GM06990 (cell line): ENCODE measurements around the gene WWTR1.

Experiments
- DNase-seq: peaks from one replicate; pipeline ENCODE4 v3.0.0-alpha.2; 2011; ENCODE audit not compliant: insufficient read length; ENCODE audit errors: extremely low read depth
- H3K27me3 ChIP-seq: replicated peaks from 2 replicates; pipeline ENCODE4 v1.6.0; 2011; ENCODE audit warnings: low read length; ENCODE audit not compliant: control insufficient read depth, insufficient read depth
- H3K36me3 ChIP-seq: 2 replicates; pipeline ENCODE4 v1.5.1; 2011; ENCODE audit warnings: low read length; ENCODE audit not compliant: control insufficient read depth, insufficient read depth
- H3K4me3 ChIP-seq: replicated peaks from 2 replicates; pipeline ENCODE4 v1.5.1; 2011; ENCODE audit warnings: low read depth, mild to moderate bottlenecking, control low read depth, low read length
- TF ChIP-seq, protein P1 (sequence below): IDR thresholded peaks from 2 replicates; pipeline ENCODE4 v1.5.1; 2011; ENCODE audit warnings: low read length, control low read depth, mild to moderate bottlenecking, inconsistent platforms; ENCODE audit not compliant: insufficient read depth, poor library complexity, severe bottlenecking

WWTR1 gene

DNA sequence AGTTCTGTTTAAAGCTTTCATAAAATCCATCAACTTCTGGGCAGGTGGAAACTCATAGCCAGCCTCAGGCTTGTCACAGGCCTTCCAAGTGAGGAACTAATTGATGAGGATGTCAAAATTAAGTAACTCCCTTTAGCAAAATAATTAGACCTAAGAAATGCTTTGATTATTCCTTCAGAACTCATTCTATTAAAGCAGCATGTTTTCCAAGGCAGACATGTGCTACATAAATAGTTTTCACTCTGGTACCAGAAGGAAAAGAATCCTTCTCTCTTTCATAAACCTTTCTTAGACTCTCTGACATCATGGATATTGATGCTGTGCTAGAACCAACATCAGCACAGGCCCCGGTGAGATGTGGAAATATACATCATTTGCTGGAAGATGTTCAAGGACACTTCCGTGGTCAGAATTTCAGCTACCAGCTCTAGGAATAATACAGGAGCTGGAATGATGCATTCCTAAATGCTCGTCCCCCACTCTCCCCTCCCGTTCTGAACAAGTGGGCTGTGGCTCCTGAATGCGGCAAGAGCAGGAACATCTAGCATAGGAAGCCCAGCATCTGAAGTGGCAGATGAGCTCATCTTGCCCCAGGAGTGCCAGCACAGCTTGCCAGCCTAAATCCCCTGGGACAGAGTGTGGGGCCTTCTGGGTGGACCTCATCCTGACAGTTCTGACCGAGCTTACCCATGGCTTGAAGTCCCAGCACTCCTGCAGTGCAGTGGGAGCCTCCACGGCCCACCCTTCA is 82.4 kb downstream of the WWTR1 start:
- Histone ChIP-seq H3K27me3 (no peaks in the 10 kb centered on the region), H3K4me3 (no peak overlapping the region), H3K36me3 (no peaks in the 10 kb centered on the region)
- TF ChIP-seq, protein P1, sequence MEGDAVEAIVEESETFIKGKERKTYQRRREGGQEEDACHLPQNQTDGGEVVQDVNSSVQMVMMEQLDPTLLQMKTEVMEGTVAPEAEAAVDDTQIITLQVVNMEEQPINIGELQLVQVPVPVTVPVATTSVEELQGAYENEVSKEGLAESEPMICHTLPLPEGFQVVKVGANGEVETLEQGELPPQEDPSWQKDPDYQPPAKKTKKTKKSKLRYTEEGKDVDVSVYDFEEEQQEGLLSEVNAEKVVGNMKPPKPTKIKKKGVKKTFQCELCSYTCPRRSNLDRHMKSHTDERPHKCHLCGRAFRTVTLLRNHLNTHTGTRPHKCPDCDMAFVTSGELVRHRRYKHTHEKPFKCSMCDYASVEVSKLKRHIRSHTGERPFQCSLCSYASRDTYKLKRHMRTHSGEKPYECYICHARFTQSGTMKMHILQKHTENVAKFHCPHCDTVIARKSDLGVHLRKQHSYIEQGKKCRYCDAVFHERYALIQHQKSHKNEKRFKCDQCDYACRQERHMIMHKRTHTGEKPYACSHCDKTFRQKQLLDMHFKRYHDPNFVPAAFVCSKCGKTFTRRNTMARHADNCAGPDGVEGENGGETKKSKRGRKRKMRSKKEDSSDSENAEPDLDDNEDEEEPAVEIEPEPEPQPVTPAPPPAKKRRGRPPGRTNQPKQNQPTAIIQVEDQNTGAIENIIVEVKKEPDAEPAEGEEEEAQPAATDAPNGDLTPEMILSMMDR: no peak
- DNase-seq: no peak

DNA sequence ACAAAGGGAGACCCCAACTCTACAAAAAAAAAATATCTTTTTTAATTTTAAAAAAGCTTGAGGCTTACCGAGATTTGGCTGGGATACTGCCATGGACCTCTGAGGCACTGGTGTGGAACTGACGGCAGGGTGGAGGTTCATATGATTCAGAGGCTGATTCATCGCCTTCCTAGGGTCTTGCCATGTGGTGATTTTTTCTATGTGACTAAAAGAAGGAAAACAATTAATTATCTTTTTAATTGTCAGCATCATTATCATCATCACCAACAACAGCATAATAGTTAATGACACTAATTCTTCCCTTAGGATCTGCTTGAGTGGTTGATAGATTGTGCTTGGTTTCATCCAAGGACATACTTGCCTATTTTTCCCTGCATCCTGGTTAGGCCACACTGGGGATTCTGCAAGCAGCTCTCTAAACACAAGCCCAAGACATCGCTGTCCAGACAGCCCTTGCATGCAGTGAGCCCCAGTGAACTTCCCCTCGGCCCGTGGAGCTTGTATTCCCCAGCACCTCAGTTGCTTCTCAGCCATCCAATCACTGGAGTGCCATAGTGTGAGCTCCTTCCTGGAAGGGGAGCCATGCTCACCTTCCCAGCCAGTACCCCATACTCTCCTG is 84.9 kb downstream of the WWTR1 start:
- H3K36me3 ChIP-seq: no peaks in the 10 kb centered on the region
- TF ChIP-seq, protein P1: no peak
- no peak for DNase-seq
- H3K27me3 ChIP-seq: no peaks in the 10 kb centered on the region
- no peak overlapping the region for H3K4me3 ChIP-seq

DNA sequence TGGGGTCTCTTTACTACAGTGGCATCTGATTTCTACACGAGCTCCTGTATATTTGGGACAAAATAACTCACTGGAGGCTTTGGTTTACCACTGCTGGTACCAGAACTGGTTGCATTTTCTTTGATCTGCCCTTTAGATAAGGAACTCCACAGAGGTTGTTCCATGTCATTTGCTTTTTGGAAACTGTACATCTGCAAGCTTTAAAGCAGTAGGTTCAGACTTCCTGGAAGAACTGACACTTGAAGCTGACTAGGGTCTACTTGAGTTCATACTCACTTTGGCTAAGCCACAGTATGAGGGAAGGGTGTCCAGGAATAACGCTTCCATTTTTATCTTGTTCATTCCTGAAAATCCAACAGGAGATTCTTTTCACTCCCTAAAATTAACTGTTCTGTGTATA is 86.4 kb downstream of the WWTR1 start:
- no peak for DNase-seq
- Histone ChIP-seq H3K27me3 (no peaks in the 10 kb centered on the region), H3K4me3 (no peak overlapping the region), H3K36me3 (no peaks in the 10 kb centered on the region)
- TF ChIP-seq, protein P1: no peak

DNA sequence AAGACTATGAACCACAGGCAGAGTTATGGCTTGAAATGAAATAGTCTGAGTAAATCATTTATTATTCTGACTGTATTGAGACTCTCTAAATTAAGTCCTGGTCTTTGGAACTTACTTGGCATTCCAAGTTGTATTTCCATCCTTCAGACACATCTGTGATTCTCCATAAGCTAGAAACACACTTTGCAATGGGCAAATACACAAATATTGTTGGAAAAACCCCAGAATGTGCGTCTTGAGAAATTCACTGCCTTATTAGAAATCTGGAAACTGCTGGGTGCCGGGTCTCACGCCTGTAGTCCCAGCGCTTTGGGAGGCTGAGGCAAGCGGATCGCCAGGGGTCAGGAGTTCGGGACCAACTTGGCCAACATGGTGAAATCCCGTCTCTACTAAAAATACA is 87.8 kb downstream of the WWTR1 start:
- H3K27me3 ChIP-seq: no peaks in the 10 kb centered on the region
- H3K36me3 ChIP-seq: no peaks in the 10 kb centered on the region
- TF ChIP-seq, protein P1: no peak
- no peak overlapping the region for H3K4me3 ChIP-seq
- no peak for DNase-seq

DNA sequence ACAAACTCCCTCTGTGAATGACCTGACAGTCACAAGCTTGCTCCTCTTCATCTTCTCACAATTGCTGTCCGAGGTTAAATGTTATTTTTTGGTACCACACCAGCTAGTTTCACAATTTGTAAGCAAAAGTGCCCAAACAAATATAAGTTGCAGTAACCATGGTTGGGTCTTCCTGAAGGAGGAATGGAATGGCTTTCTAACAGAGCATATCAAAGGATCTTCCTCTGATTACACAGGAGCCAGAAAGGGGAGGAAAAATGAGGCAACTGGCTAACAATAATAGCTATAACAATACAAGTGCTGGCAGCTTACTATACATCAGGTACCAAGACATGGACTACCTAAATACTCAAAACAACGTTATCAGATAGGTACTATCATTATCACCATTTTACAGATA is 90.4 kb downstream of the WWTR1 start:
- no peaks in the 10 kb centered on the region for H3K36me3 ChIP-seq

More for the DNA sequence above, 90.4 kb downstream of the WWTR1 start:
- Histone ChIP-seq H3K27me3 (no peaks in the 10 kb centered on the region), H3K4me3 (no peak overlapping the region)
- no peak for DNase-seq
- TF ChIP-seq, protein P1: no peak
